GM12878 (cell line): ENCODE data around the gene PPP1R14B. TPM values are rescaled to one million over a fixed set of nuclear protein-coding genes. Genes with fewer than 3 reads are reported as not detected.

Source experiments
- ATAC-seq: fragments of 200-7000 bp; cut with Tn5 transposase; 3 replicates; pipeline ENCODE4 v1.9.1; 2020; ENCODE audit warnings: mild to moderate bottlenecking, moderate library complexity
- BruUV-seq: library from RNA; stranded (reverse); fragments of 400-500 nt; replicated peaks from 2 replicates; lab custom pipeline; 2021; lab: Mats Ljungman, UMichigan
- CTCF ChIA-PET: fragments of 300-600 bp; sonication (Branson Sonifier 250); formaldehyde crosslinking; extraction: SDS; loops from one replicate; lab custom pipeline; 2021; ENCODE audit warnings: inconsistent platforms; lab: Yijun Ruan, JAX
- POLR2A ChIA-PET: fragments of 350-600 bp; formaldehyde crosslinking; extraction: SDS; loops from one replicate; lab custom pipeline; 2021; ENCODE audit warnings: inconsistent platforms; lab: Charles Lee
- RAD21 ChIA-PET: fragments of 300-600 bp; sonication (Branson Sonifier 250); formaldehyde crosslinking; loops from one replicate; lab custom pipeline; 2023; ENCODE audit warnings: antibody characterized with exemption; ENCODE audit not compliant: unreplicated experiment; lab: Charles Lee
- SMC1A ChIA-PET: fragments of 300-600 bp; sonication (Branson Sonifier 250); formaldehyde crosslinking; loops from one replicate; lab custom pipeline; 2023; ENCODE audit not compliant: unreplicated experiment, uncharacterized antibody; lab: Charles Lee
- DNase-seq: peaks from one replicate; pipeline ENCODE4 v3.0.0-alpha.2; 2011; ENCODE audit warnings: low read depth, low spot score
- FAIRE-seq: peaks from 3 replicates; lab custom pipeline; 2011; peaks lifted over from hg19 to GRCh38; lab: Jason Lieb, UNC
- H2AFZ ChIP-seq: 2 replicates; pipeline ENCODE4 v1.6.0; 2011; ENCODE audit warnings: low read depth, low read length, control low read depth; ENCODE audit not compliant: control insufficient read depth
- H3K27ac ChIP-seq: 2 replicates; pipeline ENCODE4 v1.5.1; 2011; ENCODE audit warnings: control low read depth; ENCODE audit not compliant: control insufficient read depth, insufficient read depth
- H3K27me3 ChIP-seq, 2 experiments: replicated peaks in 1 of 2; 2 replicates each; pipeline versions ENCODE4 v1.6.0 to v1.6.1; 2011; ENCODE audit warnings: low read length in 1 of 2; ENCODE audit not compliant: control insufficient read depth in 2 of 2, insufficient read depth in 2 of 2
- H3K36me3 ChIP-seq, 2 experiments: 2 replicates each; pipeline ENCODE4 v1.5.1; 2011; ENCODE audit warnings: low read length in 1 of 2; ENCODE audit not compliant: control insufficient read depth in 2 of 2, insufficient read depth in 2 of 2
- H3K4me1 ChIP-seq: 2 replicates; pipeline ENCODE4 v1.6.1; 2011; ENCODE audit warnings: mild to moderate bottlenecking, low read length, moderate library complexity, mixed read lengths; ENCODE audit not compliant: control insufficient read depth, insufficient read depth
- H3K4me2 ChIP-seq: 2 replicates; pipeline ENCODE4 v1.6.0; 2011; ENCODE audit warnings: control low read depth; ENCODE audit not compliant: control insufficient read depth, insufficient read depth
- H3K4me3 ChIP-seq: fragments of 200-600 bp; sonication (generic); 2 replicates; pipeline ENCODE4 v1.5.1; 2016
- H3K79me2 ChIP-seq: 2 replicates; pipeline ENCODE4 v1.6.0; 2011; ENCODE audit warnings: low read length; ENCODE audit not compliant: control insufficient read depth, insufficient read depth
- H3K9ac ChIP-seq: 2 replicates; pipeline ENCODE4 v1.8.0; 2011; ENCODE audit warnings: low read length, control low read depth, mixed read lengths; ENCODE audit not compliant: control insufficient read depth, insufficient read depth
- H3K9me3 ChIP-seq: replicated peaks from 3 replicates; pipeline ENCODE4 v1.5.1; 2011; ENCODE audit warnings: mild to moderate bottlenecking, low read length; ENCODE audit not compliant: control insufficient read depth, insufficient read depth
- H4K20me1 ChIP-seq: 2 replicates; pipeline ENCODE4 v1.6.0; 2011; ENCODE audit not compliant: control insufficient read depth, insufficient read depth
- BMI1 ChIP-seq: fragments of 450-650 bp; IDR thresholded peaks from 2 replicates; pipeline ENCODE4 v1.6.1; 2016; ENCODE audit warnings: mild to moderate bottlenecking, moderate library complexity, borderline replicate concordance
- BRCA1 ChIP-seq: IDR thresholded peaks from 2 replicates; pipeline ENCODE4 v1.6.1; 2011; ENCODE audit warnings: low read depth, low read length, improper control_type of control experiment
- CEBPB ChIP-seq, 2 experiments: fragments of 150-350 bp in 1 of 2; IDR thresholded peaks; 2 replicates each; pipeline ENCODE4 v1.6.1; 2012 to 2014; ENCODE audit warnings: low read depth in 2 of 2, low read length in 2 of 2, borderline replicate concordance in 1 of 2, inconsistent platforms in 1 of 2
- CREB1 ChIP-seq: IDR thresholded peaks from 2 replicates; pipeline ENCODE4 v1.6.1; 2012; ENCODE audit warnings: low read depth, mild to moderate bottlenecking, inconsistent platforms
- EZH2 ChIP-seq: IDR thresholded peaks from 2 replicates; pipeline ENCODE4 v1.6.1; 2012; ENCODE audit warnings: low read depth, mild to moderate bottlenecking, control low read depth, inconsistent platforms, low read length, borderline replicate concordance; ENCODE audit not compliant: control insufficient read depth
- GABPA ChIP-seq: IDR thresholded peaks from 2 replicates; pipeline ENCODE4 v1.6.1; 2014; ENCODE audit warnings: antibody characterized with exemption, low read depth, mild to moderate bottlenecking, inconsistent platforms
- JUNB ChIP-seq: IDR thresholded peaks from 2 replicates; pipeline ENCODE4 v1.6.1; 2016; ENCODE audit warnings: antibody characterized with exemption, mild to moderate bottlenecking
- JUND ChIP-seq: IDR thresholded peaks from 2 replicates; pipeline ENCODE4 v1.6.1; 2012; ENCODE audit warnings: low read depth, mild to moderate bottlenecking, low read length, improper control_type of control experiment, moderate library complexity
- MEF2B ChIP-seq: fragments of 450-650 bp; IDR thresholded peaks from 2 replicates; pipeline ENCODE4 v1.6.1; 2018; ENCODE audit warnings: mild to moderate bottlenecking, moderate library complexity; ENCODE audit not compliant: partially characterized antibody, poor library complexity, severe bottlenecking
- NBN ChIP-seq: fragments of 450-650 bp; IDR thresholded peaks from 2 replicates; pipeline ENCODE4 v1.6.1; 2016
- RBBP5 ChIP-seq: fragments of 200-600 bp; sonication (generic); conservative IDR thresholded peaks from 2 replicates; pipeline ENCODE4 v1.6.1; 2016
- RCOR1 ChIP-seq: conservative IDR thresholded peaks from 2 replicates; pipeline ENCODE4 v1.6.1; 2012; ENCODE audit warnings: low read depth, low read length, improper control_type of control experiment
- SP1 ChIP-seq: IDR thresholded peaks from one replicate; pipeline ENCODE4 v1.6.1; 2011; ENCODE audit warnings: low read depth, low read length
- ZNF207 ChIP-seq: fragments of 450-650 bp; IDR thresholded peaks from 2 replicates; pipeline ENCODE4 v1.6.1; 2014; ENCODE audit warnings: antibody characterized with exemption, mild to moderate bottlenecking, borderline replicate concordance
- WGBS: methylation state at CpG from one replicate; pipeline ENCODE4 v1.1.6; 2016; ENCODE audit warnings: low lambda C conversion rate; ENCODE audit not compliant: insufficient replicate concordance, insufficient coverage; ENCODE audit errors: missing lambda C conversion rate; 5-methylcytosine and 5-hydroxymethylcytosine counted together
- in situ Hi-C: fragments of 300-500 bp; cut with MboI; formaldehyde crosslinking; loops from 9 replicates; pipeline ENCODE4 v1.14.3; 2018; ENCODE audit warnings: mixed read lengths
- intact Hi-C: fragments of 100-400 bp; cut with micrococcal nuclease; formaldehyde crosslinking; loops from one replicate; pipeline ENCODE4 v1.14.2; 2022; ENCODE audit not compliant: unreplicated experiment
- polyA plus RNA-seq, 11 experiments: library from polyadenylated mRNA; depleted of rRNA in 4 of 11; unstranded in 6 of 11; stranded (reverse) in 5 of 11; fragments of >200 nt; fragmentation: Nextera tagmentation in 4 of 11; fragmentation: Illumina TruSeq in 1 of 11; extraction: Ambion mirVana in 4 of 11; extraction: Trizol in 1 of 11; gene quantifications; 1 replicate in 1 of 11; 2 replicates in 10 of 11; pipeline versions ENCODE4 v1.2.1 to v1.2.3, GENCODE V29; 2011 to 2016; ENCODE audit warnings: inconsistent platforms in 2 of 11, missing spikeins in 2 of 11, low read depth in 1 of 11
- total RNA-seq, 4 experiments: library from RNA; depleted of rRNA in 3 of 4; stranded (reverse); fragments of >200 nt in 3 of 4; fragmentation: Illumina TruSeq in 1 of 4; extraction: Trizol in 1 of 4; gene quantifications; 2 replicates each; pipeline versions ENCODE4 v1.2.1 to v1.2.3, GENCODE V29; 2013 to 2021
- TF ChIP-seq, protein P1 (sequence below): IDR thresholded peaks from 2 replicates; pipeline ENCODE4 v1.6.1; 2012; ENCODE audit warnings: low read depth, low read length, improper control_type of control experiment

Gene PPP1R14B
- total and polyA plus RNA-seq, 10 of the 15 experiments (the other 5 are each of a cell fraction or from before 2014, with no cell fraction given), result 8.4 to 283 (median 124) TPM

DNA sequence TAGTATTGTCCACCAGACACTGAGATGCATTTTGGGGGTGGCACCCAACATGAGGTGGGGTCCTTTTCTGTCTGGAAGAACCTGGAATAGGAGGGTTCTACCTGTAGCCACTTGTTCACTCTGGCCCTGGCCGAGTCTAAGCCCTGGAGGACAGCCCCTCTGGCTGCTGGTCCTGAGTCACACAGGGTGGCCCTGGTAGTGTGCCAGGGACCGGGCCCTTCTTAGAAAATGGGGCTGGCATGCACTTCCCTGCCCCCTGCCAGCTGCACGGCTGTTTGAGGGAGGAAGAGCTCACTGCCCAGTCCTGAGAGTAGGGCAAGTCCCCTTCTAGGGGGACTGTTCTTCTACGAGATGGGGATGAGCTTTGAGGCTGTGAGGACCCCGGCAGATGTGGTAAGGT is 6.7 kb upstream of the PPP1R14B start (continued):
- TF ChIP-seq, protein P1, sequence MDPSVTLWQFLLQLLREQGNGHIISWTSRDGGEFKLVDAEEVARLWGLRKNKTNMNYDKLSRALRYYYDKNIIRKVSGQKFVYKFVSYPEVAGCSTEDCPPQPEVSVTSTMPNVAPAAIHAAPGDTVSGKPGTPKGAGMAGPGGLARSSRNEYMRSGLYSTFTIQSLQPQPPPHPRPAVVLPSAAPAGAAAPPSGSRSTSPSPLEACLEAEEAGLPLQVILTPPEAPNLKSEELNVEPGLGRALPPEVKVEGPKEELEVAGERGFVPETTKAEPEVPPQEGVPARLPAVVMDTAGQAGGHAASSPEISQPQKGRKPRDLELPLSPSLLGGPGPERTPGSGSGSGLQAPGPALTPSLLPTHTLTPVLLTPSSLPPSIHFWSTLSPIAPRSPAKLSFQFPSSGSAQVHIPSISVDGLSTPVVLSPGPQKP, result no peak
- TF ChIP-seq RCOR1, result no peak
- no peak for TF ChIP-seq BRCA1
- TF ChIP-seq JUNB, result no peak
- no peak for TF ChIP-seq MEF2B
- TF ChIP-seq JUND, result no peak
- no peak for TF ChIP-seq NBN

- WGBS, result 82% methylated on average over 8 of the region's 8 CpGs
- H3K9ac ChIP-seq, result no peak overlapping the region
- H3K27me3 ChIP-seq, result no peaks in the 10 kb centered on the region
- no peak for TF ChIP-seq CREB1
- TF ChIP-seq SP1, result no peak
- no peak for TF ChIP-seq ZNF207
- TF ChIP-seq RBBP5, result no peak
- TF ChIP-seq CEBPB (IDR thresholded peaks at IDR 0.05; ENCODE audit: borderline replicate concordance in 1 of 2, low read depth in 2 of 2, low read length in 2 of 2), result no peak
- TF ChIP-seq EZH2, result no peak
- TF ChIP-seq BMI1, result no peak
- TF ChIP-seq GABPA, result no peak
- H3K9me3 ChIP-seq, result no peaks in the 10 kb centered on the region
- ChIA-PET SMC1A (interaction anchor here (1.1 to 1.7 kb wide), 2 partner anchors 47 to 49 kb away, joined by 5 to 15 read pairs; partner anchors contain the start of gene FERMT3), CTCF (interaction anchor here (1.4 to 4.8 kb wide), 5 partner anchors 15 to 68 kb away, joined by 4 to 64 read pairs (median 23); partner anchors contain the start of genes CATSPERZ, FERMT3 and STIP1), POLR2A (interaction anchor here (1.3 to 1.9 kb wide), 3 partner anchors 18 to 48 kb away, joined by 5 to 10 read pairs (median 6); partner anchors contain the start of gene FERMT3), RAD21 (interaction anchor here (1.3 to 3.1 kb wide), 4 partner anchors 9 to 65 kb away, joined by 3 to 30 read pairs (median 4); partner anchors contain the start of genes FERMT3, PRDX5 and TRMT112)
- H4K20me1 ChIP-seq, result no peaks in the 10 kb centered on the region
- intact Hi-C loops, result no loop called here
- no peaks in the 10 kb centered on the region; a peak in 2 of 4 replicates for H3K36me3 ChIP-seq
- H3K4me1 ChIP-seq, result peaks cover 6% of the 10 kb centered on the region
- H3K4me3 ChIP-seq, result no peak overlapping the region
- DNase-seq (no peak), ATAC-seq (no peak), FAIRE-seq (no peak)
- H3K4me2 ChIP-seq, result 0 out of 2 replicates have a peak overlapping the region, but pooled peaks have one; percentile 15
- in situ Hi-C loops, result no loop called here
- no peaks in the 10 kb centered on the region; the same call in 1 of the 2 replicates for H3K79me2 ChIP-seq
- no peak overlapping the region for H3K27ac ChIP-seq
- TSS peak; percentile 64 for BruUV-seq
- no peak overlapping the region for H2AFZ ChIP-seq
Measured at GRCh38 chr11:64253043-64253442, 6.3 kb upstream of the PPP1R14B start.
